HG02642 (cell line): Measurements from ENCODE around the gene TNS4.

Experiments
- ATAC-seq: cut with Tn5 transposase; IDR thresholded peaks from one replicate; pipeline ENCODE4 v1.9.1; 2021; ENCODE audit warnings: mild to moderate bottlenecking; ENCODE audit not compliant: unreplicated experiment, poor library complexity

The TNS4 gene

GRCh38 chr17:40496634-40497420, 4.6 kb downstream of the TNS4 start:
- no peak for ATAC-seq

- ATAC-seq: no peak
Measured at GRCh38 chr17:40496170-40496569, 5.3 kb downstream of the TNS4 start.

GRCh38 chr17:40495140-40495539, 6.3 kb downstream of the TNS4 start:
- no peak for ATAC-seq

- ATAC-seq: no peak
Measured at GRCh38 chr17:40493697-40494096, 7.7 kb downstream of the TNS4 start.

GRCh38 chr17:40491486-40491885, 9.9 kb downstream of the TNS4 start:
- no peak for ATAC-seq

GRCh38 chr17:40490982-40491381, 10.4 kb downstream of the TNS4 start:
- no peak for ATAC-seq

GRCh38 chr17:40490289-40490853, 11.1 kb downstream of the TNS4 start:
- no peak for ATAC-seq

GRCh38 chr17:40487371-40488020, 13.9 kb downstream of the TNS4 start:
- no peak for ATAC-seq

- ATAC-seq: no peak
Measured at GRCh38 chr17:40486522-40487370, 14.7 kb downstream of the TNS4 start.

- no peak for ATAC-seq
Measured at GRCh38 chr17:40485851-40486521, 15.4 kb downstream of the TNS4 start.

- ATAC-seq: no peak
Measured at GRCh38 chr17:40484973-40485530, 16.4 kb downstream of the TNS4 start.

- ATAC-seq: no peak
Measured at GRCh38 chr17:40484285-40484972, 17.0 kb downstream of the TNS4 start.

GRCh38 chr17:40483679-40484078, 17.7 kb downstream of the TNS4 start:
- ATAC-seq: no peak

- ATAC-seq: no peak
Measured at GRCh38 chr17:40482722-40483121, 18.7 kb downstream of the TNS4 start.

- no peak for ATAC-seq
Measured at GRCh38 chr17:40481106-40481505, 20.3 kb downstream of the TNS4 start.

- ATAC-seq: no peak
Measured at GRCh38 chr17:40480501-40481003, 20.9 kb downstream of the TNS4 start.

- ATAC-seq: no peak
Measured at GRCh38 chr17:40479754-40480480, 21.5 kb downstream of the TNS4 start.

- ATAC-seq: no peak
Measured at GRCh38 chr17:40478486-40478885, 22.9 kb downstream of the TNS4 start.
